OCI-LY7 (cell line): Measurements from ENCODE around the gene DGKQ. TPM values are rescaled to one million over a fixed set of nuclear protein-coding genes. Genes with fewer than 3 reads are reported as not detected.
A peak's percentile ranks its signal among the peaks of the same experiment; 100 is the strongest.

ENCODE experiments used
- BruUV-seq: library from RNA; stranded (reverse); fragments of 400-500 nt; replicated peaks from 2 replicates; lab custom pipeline; 2021; lab: Mats Ljungman, UMichigan
- CTCF ChIA-PET: fragments of 300-600 bp; sonication (Branson Sonifier 250); formaldehyde crosslinking; loops from one replicate; lab custom pipeline; 2022; ENCODE audit warnings: antibody characterized with exemption; ENCODE audit not compliant: unreplicated experiment; lab: Charles Lee
- POLR2A ChIA-PET: fragments of 300-600 bp; sonication (Branson Sonifier 250); formaldehyde crosslinking; loops from one replicate; lab custom pipeline; 2022; ENCODE audit warnings: antibody characterized with exemption; lab: Charles Lee
- DNase-seq: peaks from one replicate; pipeline ENCODE4 v3.0.0-alpha.2; 2015; ENCODE audit warnings: low spot score
- H2AFZ ChIP-seq: fragments of 200-600 bp; sonication (generic), shearing (Covaris generic); 2 replicates; pipeline ENCODE4 v1.6.1; 2014; ENCODE audit warnings: mild to moderate bottlenecking, antibody characterized with exemption, low read length, moderate library complexity
- H3K27ac ChIP-seq: fragments of 200-600 bp; sonication (generic); 2 replicates; pipeline ENCODE4 v1.5.1; 2014; ENCODE audit warnings: mixed run types, low read depth, mild to moderate bottlenecking, moderate library complexity, low read length, inconsistent platforms; ENCODE audit not compliant: poor library complexity, severe bottlenecking
- H3K36me3 ChIP-seq: fragments of 200-600 bp; sonication (generic); 2 replicates; pipeline ENCODE4 v1.6.1; 2014; ENCODE audit warnings: mild to moderate bottlenecking, antibody characterized with exemption, low read length, moderate library complexity, mixed read lengths; ENCODE audit not compliant: insufficient read depth
- H3K4me1 ChIP-seq: fragments of 200-600 bp; sonication (generic); 2 replicates; pipeline ENCODE4 v1.5.1; 2014; ENCODE audit warnings: mild to moderate bottlenecking, low read length; ENCODE audit not compliant: insufficient read depth, poor library complexity, severe bottlenecking
- H3K4me2 ChIP-seq: fragments of 200-600 bp; sonication (generic); 2 replicates; pipeline ENCODE4 v1.6.1; 2014; ENCODE audit warnings: mild to moderate bottlenecking, low read length
- H3K4me3 ChIP-seq: fragments of 200-600 bp; sonication (generic); 2 replicates; pipeline ENCODE4 v1.5.1; 2014; ENCODE audit warnings: mild to moderate bottlenecking, low read depth, low read length; ENCODE audit not compliant: poor library complexity, severe bottlenecking
- H3K79me2 ChIP-seq: fragments of 200-600 bp; sonication (generic); 2 replicates; pipeline ENCODE4 v1.6.1; 2016; ENCODE audit warnings: low read depth, mild to moderate bottlenecking, low read length, moderate library complexity, mixed read lengths; ENCODE audit not compliant: insufficient read depth
- H3K9me2 ChIP-seq: fragments of 200-600 bp; sonication (generic); 2 replicates; pipeline ENCODE4 v1.6.1; 2016; ENCODE audit warnings: mild to moderate bottlenecking, low read length, mixed read lengths; ENCODE audit not compliant: insufficient read depth
- H3K9me3 ChIP-seq: fragments of 200-600 bp; sonication (generic); 2 replicates; pipeline ENCODE4 v1.6.1; 2014; ENCODE audit warnings: mild to moderate bottlenecking, mixed run types, low read length, mixed read lengths
- H4K20me1 ChIP-seq: fragments of 200-600 bp; sonication (generic); 2 replicates; pipeline ENCODE4 v1.6.1; 2014; ENCODE audit warnings: mild to moderate bottlenecking, antibody characterized with exemption, low read length, moderate library complexity, mixed read lengths; ENCODE audit not compliant: insufficient read depth
- CTCF ChIP-seq: fragments of 200-600 bp; sonication (generic); conservative IDR thresholded peaks from 2 replicates; pipeline ENCODE4 v1.5.1; 2014; ENCODE audit warnings: mild to moderate bottlenecking, antibody characterized with exemption, low read length, moderate library complexity, mixed read lengths
- EZH2phosphoT487 ChIP-seq: fragments of 200-600 bp; sonication (generic); IDR thresholded peaks from 2 replicates; pipeline ENCODE4 v1.6.1; 2018; ENCODE audit warnings: low read depth, borderline replicate concordance, mild to moderate bottlenecking, mixed run types, antibody characterized with exemption, low read length, moderate library complexity, mixed read lengths
- intact Hi-C: fragments of 100-400 bp; cut with micrococcal nuclease; formaldehyde crosslinking; loops from one replicate; pipeline ENCODE4 v1.10.0; 2022; ENCODE audit not compliant: unreplicated experiment
- total RNA-seq, 2 experiments: library from RNA; depleted of rRNA in 1 of 2; stranded (reverse); fragments of >200 nt in 1 of 2; shearing (Covaris generic) in 1 of 2; gene quantifications; 2 replicates each; pipeline ENCODE4 v1.2.3, GENCODE V29; 2014 to 2022

DGKQ gene
- total RNA-seq, 2 experiments from 2014 or later = 11.3 to 15.2 TPM

- H3K9me3 ChIP-seq = no peaks in the 10 kb centered on the region
- no TSS peak for BruUV-seq
- H3K4me3 ChIP-seq = no peak overlapping the region
- CTCF ChIA-PET = no interaction called here
- H3K27ac ChIP-seq = no peak overlapping the region
- no peak for TF ChIP-seq EZH2phosphoT487
- TF ChIP-seq CTCF = no peak
- H4K20me1 ChIP-seq = no peaks in the 10 kb centered on the region
- H3K4me1 ChIP-seq = peaks cover 29% of the 10 kb centered on the region
- POLR2A ChIA-PET = no interaction called here
- H3K4me2 ChIP-seq = no peak overlapping the region
- H3K79me2 ChIP-seq = no peaks in the 10 kb centered on the region
- H2AFZ ChIP-seq = no peak overlapping the region
- no peak for DNase-seq
- H3K36me3 ChIP-seq = no peaks in the 10 kb centered on the region
- no peaks in the 10 kb centered on the region for H3K9me2 ChIP-seq
- intact Hi-C loops = loop anchor here (5.0 to 10.0 kb wide), 2 partner anchors 231 to 334 kb away; partner anchors contain the start of genes CTBP1 and UVSSA
Observed at GRCh38 chr4:1013225-1014073, 40.1 kb upstream of the DGKQ start.

DNA sequence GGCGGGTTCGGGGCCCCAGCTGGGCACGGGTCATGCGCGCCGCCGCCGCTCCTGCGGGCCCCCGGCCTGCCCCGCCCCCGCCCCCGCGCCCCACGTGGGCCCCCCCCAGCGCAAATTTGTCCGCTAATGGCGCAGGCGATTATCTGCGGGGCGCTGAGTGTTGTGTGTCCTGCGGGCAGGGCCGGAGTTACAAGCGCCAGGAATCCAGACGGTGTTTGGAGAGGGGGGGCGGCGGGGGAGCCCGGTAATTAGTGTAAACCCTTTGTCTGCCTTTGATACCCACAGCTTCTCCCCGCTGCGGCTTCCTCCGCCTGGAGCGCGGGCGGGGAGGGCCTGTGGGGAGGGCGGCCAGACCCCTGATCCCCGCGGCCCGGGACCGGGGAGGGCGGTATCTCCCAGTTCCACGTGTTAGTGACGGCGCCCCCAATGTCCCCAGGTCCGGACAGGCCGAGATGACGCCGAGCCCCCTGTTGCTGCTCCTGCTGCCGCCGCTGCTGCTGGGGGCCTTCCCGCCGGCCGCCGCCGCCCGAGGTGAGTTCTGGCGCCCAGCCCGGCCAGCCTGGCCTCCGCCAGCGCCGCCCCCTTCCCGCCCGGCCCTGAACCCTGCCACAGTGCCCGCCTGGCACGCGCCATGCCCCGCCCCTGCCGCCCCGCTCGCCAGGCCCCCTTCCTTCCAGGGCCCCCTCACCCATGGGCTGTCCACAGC is 38.8 kb upstream of the DGKQ start:
- H2AFZ ChIP-seq = no peak overlapping the region
- TF ChIP-seq CTCF (no peak), EZH2phosphoT487 (no peak)

More for the DNA sequence above, 38.8 kb upstream of the DGKQ start:
- intact Hi-C loops = loop anchor here (5.0 to 10.0 kb wide), 2 partner anchors 233 to 335 kb away; partner anchors contain the start of genes CTBP1 and UVSSA
- ChIA-PET CTCF (no interaction called here), POLR2A (no interaction called here)
- Histone ChIP-seq H3K4me3 (peak overlapping the region; percentile 64), H3K9me3 (no peaks in the 10 kb centered on the region), H3K36me3 (no peaks in the 10 kb centered on the region), H3K79me2 (no peaks in the 10 kb centered on the region), H4K20me1 (no peaks in the 10 kb centered on the region), H3K4me1 (peaks cover 29% of the 10 kb centered on the region), H3K4me2 (peak overlapping the region; percentile 66), H3K27ac (no peak overlapping the region), H3K9me2 (no peaks in the 10 kb centered on the region)
- BruUV-seq = no TSS peak
- peak; percentile 19 for DNase-seq
